ENCODE data around the gene GZMH.

GZMH gene

GRCh38 chr14:24576771-24577170, 32.7 kb downstream of the GZMH start:
- peak; percentile 64 for DNase-seq (ENCODE audit: low read depth)
- peak overlapping the region; percentile 54 for H3K4me3 ChIP-seq (ENCODE audit: low read depth, low read length)
- TF ChIP-seq POLR2A (IDR thresholded peaks at IDR 0.05; ENCODE audit: extremely low read depth, insufficient read length) (no peak), CTCF (IDR thresholded peaks at IDR 0.05; ENCODE audit: low read depth, low read length) (no peak), MYC (IDR thresholded peaks at IDR 0.05; ENCODE audit: low read depth, low read length) (no peak)
- TF ChIP-seq, protein P1, sequence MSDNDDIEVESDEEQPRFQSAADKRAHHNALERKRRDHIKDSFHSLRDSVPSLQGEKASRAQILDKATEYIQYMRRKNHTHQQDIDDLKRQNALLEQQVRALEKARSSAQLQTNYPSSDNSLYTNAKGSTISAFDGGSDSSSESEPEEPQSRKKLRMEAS (IDR thresholded peaks at IDR 0.05; ENCODE audit: low read depth, low read length): no peak

DNA sequence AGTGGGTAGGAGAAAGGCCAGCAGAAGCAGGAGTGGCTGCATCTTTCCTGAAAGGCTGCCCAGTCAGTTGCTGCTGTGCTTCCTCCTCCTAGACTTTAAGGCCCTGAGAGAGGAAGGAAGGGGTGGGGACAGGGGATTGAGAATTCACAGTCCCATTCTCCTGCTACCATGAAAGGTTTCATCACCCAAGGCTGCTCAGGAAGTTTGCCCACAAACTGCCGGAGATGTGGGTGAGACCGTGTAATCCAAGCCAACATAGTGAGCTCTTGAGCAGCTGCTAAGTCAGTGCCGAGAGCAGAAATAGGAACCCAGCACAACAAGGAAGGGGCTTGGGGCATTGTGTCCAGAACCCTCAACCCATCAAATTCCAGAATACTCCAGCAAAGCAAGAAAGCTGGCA, 33.3 kb downstream of the GZMH start, which contains the start of gene CTSG:
CTSG (minus strand) TSS at position 69 of the 400 bp plus-strand sequence; CDS start at position 42, 27 bp downstream.
- TF ChIP-seq, protein P1 (IDR thresholded peaks at IDR 0.05; ENCODE audit: low read depth, low read length): 0 out of 2 replicates have a peak, but pooled peaks have one; percentile 23
- TF ChIP-seq POLR2A (IDR thresholded peaks at IDR 0.05; ENCODE audit: extremely low read depth, insufficient read length) (no peak), MYC (IDR thresholded peaks at IDR 0.05; ENCODE audit: low read depth, low read length) (no peak; the same call in 1 of the 2 replicates)
- DNase-seq (ENCODE audit: low read depth): peak; percentile 95
- H3K4me3 ChIP-seq (ENCODE audit: low read depth, low read length): peak within 1 kb of the TSS; percentile 54

DNA sequence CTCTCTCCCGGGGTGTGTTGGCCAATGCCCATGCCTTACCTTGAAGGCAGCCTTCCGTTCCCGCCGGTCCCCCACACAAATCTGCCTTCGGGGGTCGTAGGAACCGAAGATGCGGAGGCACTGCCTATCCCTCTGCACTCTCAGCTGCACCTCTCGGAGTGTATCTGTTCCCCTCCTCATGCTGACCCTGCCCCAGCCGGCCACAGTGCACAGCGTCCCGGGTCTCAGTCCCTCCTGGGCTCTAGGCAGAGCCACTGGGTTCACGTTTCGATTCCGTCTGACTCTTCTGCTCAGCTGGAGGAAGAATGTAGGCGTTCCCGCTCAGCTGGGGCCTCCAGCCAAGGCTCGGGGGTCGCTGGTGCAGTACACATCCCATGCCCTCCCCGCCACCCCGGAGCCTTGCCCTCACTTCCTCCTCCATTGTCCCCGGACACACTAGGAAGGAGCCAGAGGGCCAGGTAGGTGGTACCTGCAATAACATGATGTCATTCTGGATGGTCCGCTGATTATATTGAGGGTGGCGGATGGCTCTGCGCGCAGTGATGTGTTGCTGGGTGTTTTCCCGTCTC, 35.2 kb downstream of the GZMH start:
- DNase-seq (ENCODE audit: low read depth): no peak
- H3K4me3 ChIP-seq (ENCODE audit: low read depth, low read length): peak overlapping the region; percentile 54
- TF ChIP-seq POLR2A (IDR thresholded peaks at IDR 0.05; ENCODE audit: extremely low read depth, insufficient read length) (no peak), MYC (IDR thresholded peaks at IDR 0.05; ENCODE audit: low read depth, low read length) (no peak), CTCF (IDR thresholded peaks at IDR 0.05; ENCODE audit: low read depth, low read length) (no peak)
- TF ChIP-seq, protein P1 (IDR thresholded peaks at IDR 0.05; ENCODE audit: low read depth, low read length): no peak

GRCh38 chr14:24566318-24566717, 43.2 kb downstream of the GZMH start:
- TF ChIP-seq MYC (IDR thresholded peaks at IDR 0.05; ENCODE audit: low read depth, low read length) (no peak), CTCF (IDR thresholded peaks at IDR 0.05; ENCODE audit: low read depth, low read length) (no peak), POLR2A (IDR thresholded peaks at IDR 0.05; ENCODE audit: extremely low read depth, insufficient read length) (no peak)
- TF ChIP-seq, protein P1 (IDR thresholded peaks at IDR 0.05; ENCODE audit: low read depth, low read length): no peak

DNA sequence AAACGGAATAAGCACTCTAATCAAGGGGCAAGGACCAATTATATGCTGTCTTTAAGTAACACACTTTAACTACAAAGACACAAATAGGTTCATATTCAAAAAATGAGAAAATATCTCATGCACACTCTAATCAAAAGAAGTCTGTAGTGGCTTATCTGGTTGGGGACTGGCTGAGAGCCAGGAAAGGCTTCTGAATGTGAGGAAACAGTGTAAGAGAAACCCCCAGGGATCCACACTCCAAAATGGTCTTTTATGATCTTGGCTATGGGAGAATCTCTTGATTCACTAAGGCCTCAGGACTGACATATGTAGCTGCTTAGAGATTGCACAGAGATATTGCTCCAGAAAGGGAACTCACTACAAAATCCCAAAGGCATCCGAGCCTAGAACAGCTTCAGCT, 43.7 kb downstream of the GZMH start:
- TF ChIP-seq CTCF (IDR thresholded peaks at IDR 0.05; ENCODE audit: low read depth, low read length) (no peak), POLR2A (IDR thresholded peaks at IDR 0.05; ENCODE audit: extremely low read depth, insufficient read length) (no peak), MYC (IDR thresholded peaks at IDR 0.05; ENCODE audit: low read depth, low read length) (no peak)
- TF ChIP-seq, protein P1 (IDR thresholded peaks at IDR 0.05; ENCODE audit: low read depth, low read length): no peak
- DNase-seq (ENCODE audit: low read depth): peak; percentile 20
- H3K4me3 ChIP-seq (ENCODE audit: low read depth, low read length): no peak overlapping the region

More at GRCh38 chr14:24566318-24566717, 43.2 kb downstream of the GZMH start:
- H3K4me3 ChIP-seq (ENCODE audit: low read depth, low read length): no peak overlapping the region
- DNase-seq (ENCODE audit: low read depth): no peak

GRCh38 chr14:24563505-24563904, 46.0 kb downstream of the GZMH start:
- TF ChIP-seq MYC (IDR thresholded peaks at IDR 0.05; ENCODE audit: low read depth, low read length) (no peak), CTCF (IDR thresholded peaks at IDR 0.05; ENCODE audit: low read depth, low read length) (no peak), POLR2A (IDR thresholded peaks at IDR 0.05; ENCODE audit: extremely low read depth, insufficient read length) (no peak)
- TF ChIP-seq, protein P1 (IDR thresholded peaks at IDR 0.05; ENCODE audit: low read depth, low read length): no peak
- no peak overlapping the region for H3K4me3 ChIP-seq (ENCODE audit: low read depth, low read length)
- DNase-seq (ENCODE audit: low read depth): no peak

All from NB4 (cell line).